ENCODE measurements around the gene PAK2. TPM values are rescaled to one million over a fixed set of nuclear protein-coding genes. Genes with fewer than 3 reads are reported as not detected.

The PAK2 gene
- total and polyA plus RNA-seq, 9 of the 15 experiments (the other 6 are each of a cell fraction or from before 2014, with no cell fraction given): 13.2 to 72.4 (median 35.7) TPM

DNA sequence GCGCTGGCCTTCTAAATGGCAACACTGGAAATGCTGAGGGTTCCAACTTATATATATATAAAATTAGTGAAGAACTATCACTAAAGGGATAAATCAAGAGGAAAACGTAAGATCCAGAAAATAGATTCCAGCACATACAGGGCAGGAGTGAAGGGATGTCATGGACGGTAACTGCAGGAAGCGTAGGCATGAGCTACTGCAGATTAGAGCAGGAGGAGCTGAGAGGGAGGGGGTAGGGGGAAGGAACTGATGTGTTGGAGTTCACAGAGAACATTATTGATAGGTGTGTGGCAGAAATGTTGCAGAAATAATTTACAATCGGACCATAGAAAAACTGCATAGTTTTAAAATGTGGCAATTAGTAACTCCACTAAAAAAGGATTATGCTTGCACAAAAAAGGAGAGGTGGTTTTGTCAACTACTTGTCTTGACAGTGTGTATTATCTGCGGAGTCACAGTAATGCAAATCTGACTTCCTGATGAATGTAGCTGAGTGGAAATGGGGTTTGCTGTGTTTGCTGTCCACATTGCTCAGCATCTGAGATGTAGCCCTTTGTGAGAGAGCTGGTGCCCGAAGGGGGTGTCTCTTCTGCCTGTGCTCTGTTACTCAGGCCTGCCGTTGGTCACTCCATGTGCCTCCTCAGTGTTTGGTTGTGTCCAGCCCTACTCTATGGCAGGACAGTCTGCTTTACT is 61.2 kb downstream of the PAK2 start:
- Histone ChIP-seq H4K20me1 (replicated peaks; ENCODE audit: control insufficient read depth, insufficient read depth, low read length) (no peaks in the 10 kb centered on the region), H3K36me3 (ENCODE audit: control insufficient read depth, insufficient read depth, low read length) (peaks cover 39% of the 10 kb centered on the region; the same call in 2 of the 3 replicates), H3K9me1 (ENCODE audit: control insufficient read depth, insufficient read depth, low read length) (no peaks in the 10 kb centered on the region), H3K4me3 (no peak overlapping the region), H3K27ac (ENCODE audit: extremely low read depth, low read depth, low read length) (peak overlapping the region; percentile 17; the same call in 1 of the 3 replicates), H2AFZ (ENCODE audit: low read depth, low read length) (no peak overlapping the region), H3K79me2 (ENCODE audit: control insufficient read depth, insufficient read depth, low read length) (peaks cover 8% of the 10 kb centered on the region; the same call in 1 of the 3 replicates), H3K4me1 (replicated peaks in 1 of 2; ENCODE audit: control insufficient read depth in 2 of 2, insufficient read depth in 2 of 2, low read length in 2 of 2) (peaks cover 0 to 2% of the 10 kb centered on the region in 2 experiments; a peak in 2 of 5 replicates), H3K9ac (ENCODE audit: insufficient read depth in 1 of 2, low read depth in 2 of 2, low read length in 2 of 2) (no peak overlapping the region), H3K9me3 (replicated peaks; ENCODE audit: control insufficient read depth, insufficient read depth, low read depth, low read length) (no peaks in the 10 kb centered on the region), H3K27me3 (ENCODE audit: control insufficient read depth in 2 of 2, insufficient read depth in 2 of 2, low read length in 2 of 2) (no peaks in the 10 kb centered on the region), H3K4me2 (ENCODE audit: insufficient read depth, low read length) (no peak overlapping the region)
- BruUV-seq (replicated peaks): no TSS peak
- ChIA-PET CTCF (ENCODE audit: low intra/inter-chr PET ratio) (no interaction called here), POLR2A (interaction anchor here (0.6 to 0.7 kb wide), 3 partner anchors 61 to 216 kb away, joined by 3 to 4 read pairs (median 3); partner anchors contain the start of gene PAK2)
- intact Hi-C loops (cut with micrococcal nuclease): no loop called here
- 68% methylated on average over 8 of the region's 8 CpGs for WGBS (ENCODE audit: insufficient coverage, low coverage, missing lambda C conversion rate)
- in situ Hi-C loops (cut with MboI): no loop called here
- TF ChIP-seq, protein P1, sequence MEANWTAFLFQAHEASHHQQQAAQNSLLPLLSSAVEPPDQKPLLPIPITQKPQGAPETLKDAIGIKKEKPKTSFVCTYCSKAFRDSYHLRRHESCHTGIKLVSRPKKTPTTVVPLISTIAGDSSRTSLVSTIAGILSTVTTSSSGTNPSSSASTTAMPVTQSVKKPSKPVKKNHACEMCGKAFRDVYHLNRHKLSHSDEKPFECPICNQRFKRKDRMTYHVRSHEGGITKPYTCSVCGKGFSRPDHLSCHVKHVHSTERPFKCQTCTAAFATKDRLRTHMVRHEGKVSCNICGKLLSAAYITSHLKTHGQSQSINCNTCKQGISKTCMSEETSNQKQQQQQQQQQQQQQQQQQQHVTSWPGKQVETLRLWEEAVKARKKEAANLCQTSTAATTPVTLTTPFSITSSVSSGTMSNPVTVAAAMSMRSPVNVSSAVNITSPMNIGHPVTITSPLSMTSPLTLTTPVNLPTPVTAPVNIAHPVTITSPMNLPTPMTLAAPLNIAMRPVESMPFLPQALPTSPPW (CRISPR knock-in tag; IDR thresholded peaks at IDR 0.05): peak; percentile 48; the same call in 1 of the 2 replicates
- TF ChIP-seq, protein P2, sequence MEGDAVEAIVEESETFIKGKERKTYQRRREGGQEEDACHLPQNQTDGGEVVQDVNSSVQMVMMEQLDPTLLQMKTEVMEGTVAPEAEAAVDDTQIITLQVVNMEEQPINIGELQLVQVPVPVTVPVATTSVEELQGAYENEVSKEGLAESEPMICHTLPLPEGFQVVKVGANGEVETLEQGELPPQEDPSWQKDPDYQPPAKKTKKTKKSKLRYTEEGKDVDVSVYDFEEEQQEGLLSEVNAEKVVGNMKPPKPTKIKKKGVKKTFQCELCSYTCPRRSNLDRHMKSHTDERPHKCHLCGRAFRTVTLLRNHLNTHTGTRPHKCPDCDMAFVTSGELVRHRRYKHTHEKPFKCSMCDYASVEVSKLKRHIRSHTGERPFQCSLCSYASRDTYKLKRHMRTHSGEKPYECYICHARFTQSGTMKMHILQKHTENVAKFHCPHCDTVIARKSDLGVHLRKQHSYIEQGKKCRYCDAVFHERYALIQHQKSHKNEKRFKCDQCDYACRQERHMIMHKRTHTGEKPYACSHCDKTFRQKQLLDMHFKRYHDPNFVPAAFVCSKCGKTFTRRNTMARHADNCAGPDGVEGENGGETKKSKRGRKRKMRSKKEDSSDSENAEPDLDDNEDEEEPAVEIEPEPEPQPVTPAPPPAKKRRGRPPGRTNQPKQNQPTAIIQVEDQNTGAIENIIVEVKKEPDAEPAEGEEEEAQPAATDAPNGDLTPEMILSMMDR (IDR thresholded peaks at IDR 0.05 in 2 of 3, conservative IDR thresholded peaks at IDR 0.05 in 1 of 3; ENCODE audit: insufficient read depth in 2 of 3, low read depth in 1 of 3, low read length in 3 of 3): no peak
- no peak for TF ChIP-seq PCBP1 (IDR thresholded peaks at IDR 0.05; ENCODE audit: low read depth, low read length, poor library complexity, severe bottlenecking)
- no peak for FAIRE-seq
- ATAC-seq: peak; percentile 73
- DNase-seq (ENCODE audit: extremely low read depth in 1 of 4, low spot score in 3 of 4): peak in 1 of 4 experiments; percentile 12
